Chondrocyte (in vitro differentiated cells): ENCODE measurements around the gene PDZD2. TPM values are rescaled to one million over a fixed set of nuclear protein-coding genes. Genes with fewer than 3 reads are reported as not detected.

ENCODE experiments used
- DNase-seq: peaks from one replicate; pipeline ENCODE4 v3.0.0; 2021; ENCODE audit warnings: mixed read lengths, low spot score
- H3K27ac Mint-ChIP-seq: one replicate; pipeline ENCODE4 v1.8.0; 2021; ENCODE audit warnings: mild to moderate bottlenecking, moderate library complexity, mixed read lengths; ENCODE audit not compliant: unreplicated experiment
- H3K27me3 Mint-ChIP-seq: 2 replicates; pipeline ENCODE4 v1.8.0; 2021; ENCODE audit warnings: low read depth, mixed read lengths
- H3K36me3 Mint-ChIP-seq: 2 replicates; pipeline ENCODE4 v1.8.0; 2021; ENCODE audit warnings: low read depth, mixed read lengths
- H3K4me1 Mint-ChIP-seq: 2 replicates; pipeline ENCODE4 v1.8.0; 2021; ENCODE audit warnings: low read depth, mild to moderate bottlenecking, mixed read lengths
- H3K4me3 Mint-ChIP-seq: one replicate; pipeline ENCODE4 v1.8.0; 2021; ENCODE audit warnings: mild to moderate bottlenecking, moderate library complexity, mixed read lengths; ENCODE audit not compliant: unreplicated experiment
- H3K9me3 Mint-ChIP-seq: 2 replicates; pipeline ENCODE4 v1.8.0; 2021; ENCODE audit warnings: low read depth, mixed read lengths
- CTCF ChIP-seq: fragments of 200-600 bp; sonication (generic); IDR thresholded peaks from 2 replicates; pipeline ENCODE4 v1.5.0; 2021; ENCODE audit warnings: antibody characterized with exemption, mild to moderate bottlenecking, moderate library complexity
- total RNA-seq: library from RNA; stranded (reverse); gene quantifications from 3 replicates; pipeline ENCODE4 v1.2.1, GENCODE V29; 2021

Gene PDZD2
- total RNA-seq, 1 donor from 2014 or later = 30.9 TPM

- no peak for DNase-seq
- no peak for TF ChIP-seq CTCF
- no peaks in the 10 kb centered on the region for H3K9me3 Mint-ChIP-seq
- peaks cover 2% of the 10 kb centered on the region for H3K36me3 Mint-ChIP-seq
- no peak overlapping the region for H3K27ac Mint-ChIP-seq
- no peak overlapping the region for H3K4me3 Mint-ChIP-seq
- peaks cover 7% of the 10 kb centered on the region for H3K27me3 Mint-ChIP-seq
- no peaks in the 10 kb centered on the region for H3K4me1 Mint-ChIP-seq
These were observed 68.4 kb downstream of the PDZD2 start for GRCh38 chr5:31707329-31707728.

- Mint-ChIP-seq H3K36me3 (peaks cover 2% of the 10 kb centered on the region), H3K27ac (no peak overlapping the region), H3K9me3 (no peaks in the 10 kb centered on the region), H3K27me3 (peaks cover 5% of the 10 kb centered on the region), H3K4me1 (no peaks in the 10 kb centered on the region), H3K4me3 (no peak overlapping the region)
- DNase-seq = no peak
- TF ChIP-seq CTCF = no peak
These were observed 69.2 kb downstream of the PDZD2 start for GRCh38 chr5:31708089-31708488.

GRCh38 chr5:31711363-31711762 is 72.4 kb downstream of the PDZD2 start:
- H3K27ac Mint-ChIP-seq = no peak overlapping the region
- H3K4me3 Mint-ChIP-seq = no peak overlapping the region
- H3K27me3 Mint-ChIP-seq = peaks cover 11% of the 10 kb centered on the region
- TF ChIP-seq CTCF = no peak
- no peak for DNase-seq
- no peaks in the 10 kb centered on the region for H3K9me3 Mint-ChIP-seq
- no peaks in the 10 kb centered on the region for H3K36me3 Mint-ChIP-seq
- H3K4me1 Mint-ChIP-seq = no peaks in the 10 kb centered on the region

- Mint-ChIP-seq H3K4me3 (no peak overlapping the region), H3K36me3 (no peaks in the 10 kb centered on the region), H3K27ac (no peak overlapping the region), H3K27me3 (peaks cover 11% of the 10 kb centered on the region), H3K9me3 (no peaks in the 10 kb centered on the region), H3K4me1 (no peaks in the 10 kb centered on the region)
- no peak for TF ChIP-seq CTCF
- no peak for DNase-seq
These were observed 73.1 kb downstream of the PDZD2 start for GRCh38 chr5:31711935-31712592.

GRCh38 chr5:31717561-31717960 is 78.6 kb downstream of the PDZD2 start:
- Mint-ChIP-seq H3K36me3 (no peaks in the 10 kb centered on the region), H3K4me3 (no peak overlapping the region), H3K27me3 (peaks cover 22% of the 10 kb centered on the region), H3K4me1 (no peaks in the 10 kb centered on the region), H3K27ac (no peak overlapping the region), H3K9me3 (no peaks in the 10 kb centered on the region)
- TF ChIP-seq CTCF = no peak
- no peak for DNase-seq
